Activated T-helper 1 cell treated with Interleukin-2 at 50 U/mL for 16 hours (primary cell): ENCODE data around the gene ELAPOR1.
A peak's percentile ranks its signal among the peaks of the same experiment; 100 is the strongest.

ENCODE experiments used
- DNase-seq: peaks from one replicate; pipeline ENCODE4 v3.0.0-alpha.2; 2020; ENCODE audit warnings: low read depth

Gene ELAPOR1, protein sequence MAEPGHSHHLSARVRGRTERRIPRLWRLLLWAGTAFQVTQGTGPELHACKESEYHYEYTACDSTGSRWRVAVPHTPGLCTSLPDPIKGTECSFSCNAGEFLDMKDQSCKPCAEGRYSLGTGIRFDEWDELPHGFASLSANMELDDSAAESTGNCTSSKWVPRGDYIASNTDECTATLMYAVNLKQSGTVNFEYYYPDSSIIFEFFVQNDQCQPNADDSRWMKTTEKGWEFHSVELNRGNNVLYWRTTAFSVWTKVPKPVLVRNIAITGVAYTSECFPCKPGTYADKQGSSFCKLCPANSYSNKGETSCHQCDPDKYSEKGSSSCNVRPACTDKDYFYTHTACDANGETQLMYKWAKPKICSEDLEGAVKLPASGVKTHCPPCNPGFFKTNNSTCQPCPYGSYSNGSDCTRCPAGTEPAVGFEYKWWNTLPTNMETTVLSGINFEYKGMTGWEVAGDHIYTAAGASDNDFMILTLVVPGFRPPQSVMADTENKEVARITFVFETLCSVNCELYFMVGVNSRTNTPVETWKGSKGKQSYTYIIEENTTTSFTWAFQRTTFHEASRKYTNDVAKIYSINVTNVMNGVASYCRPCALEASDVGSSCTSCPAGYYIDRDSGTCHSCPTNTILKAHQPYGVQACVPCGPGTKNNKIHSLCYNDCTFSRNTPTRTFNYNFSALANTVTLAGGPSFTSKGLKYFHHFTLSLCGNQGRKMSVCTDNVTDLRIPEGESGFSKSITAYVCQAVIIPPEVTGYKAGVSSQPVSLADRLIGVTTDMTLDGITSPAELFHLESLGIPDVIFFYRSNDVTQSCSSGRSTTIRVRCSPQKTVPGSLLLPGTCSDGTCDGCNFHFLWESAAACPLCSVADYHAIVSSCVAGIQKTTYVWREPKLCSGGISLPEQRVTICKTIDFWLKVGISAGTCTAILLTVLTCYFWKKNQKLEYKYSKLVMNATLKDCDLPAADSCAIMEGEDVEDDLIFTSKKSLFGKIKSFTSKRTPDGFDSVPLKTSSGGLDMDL

GRCh38 chr1:109113590-109114341 is at the start of gene ELAPOR1:
TSS of gene ELAPOR1 (plus strand) at chr1:109114115. CDS start at chr1:109114184, 69 bp downstream.
- DNase-seq = peak; percentile 85

GRCh38 chr1:109065137-109065536 is 48.8 kb upstream of the ELAPOR1 start:
- no peak for DNase-seq

DNA sequence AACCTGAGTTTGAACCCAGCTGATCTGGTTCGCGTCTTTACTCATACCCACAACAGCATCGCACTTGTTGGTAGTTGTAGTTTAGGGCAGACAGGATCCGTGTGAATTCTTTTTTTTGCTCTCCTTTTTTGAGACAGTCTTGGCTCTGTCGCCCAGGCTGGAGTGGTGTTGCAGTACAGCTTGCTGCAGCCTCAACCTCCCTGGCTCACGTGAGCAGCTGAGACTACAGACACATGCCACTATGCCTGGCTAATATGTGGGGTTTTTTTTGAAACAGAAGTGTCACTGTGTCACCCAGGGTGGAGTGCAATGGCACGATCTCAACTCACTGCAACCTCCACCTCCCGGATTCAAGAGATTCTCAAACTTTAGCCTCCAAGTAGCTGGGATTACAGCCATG is 46.0 kb upstream of the ELAPOR1 start:
- no peak for DNase-seq

DNA sequence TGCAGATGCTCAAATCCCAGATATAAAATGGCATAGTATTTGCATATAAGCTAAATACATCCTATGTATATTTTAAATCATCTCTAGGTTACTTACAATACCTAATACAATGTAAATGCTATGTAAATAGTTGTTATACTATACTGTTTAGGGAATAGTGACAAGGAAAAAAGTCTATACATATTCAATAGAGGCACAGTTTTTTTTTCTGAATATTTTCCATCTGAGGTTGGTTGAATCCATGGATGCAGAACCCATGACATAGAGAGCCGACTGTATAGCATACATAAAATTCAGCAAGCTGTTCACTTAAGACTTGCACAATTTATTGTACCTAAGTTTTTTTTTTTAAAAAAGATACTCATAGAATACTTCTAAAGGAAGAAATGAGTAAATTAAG is 44.6 kb upstream of the ELAPOR1 start:
- no peak for DNase-seq

- DNase-seq = peak; percentile 80
Observed at GRCh38 chr1:109075531-109076490, 38.1 kb upstream of the ELAPOR1 start, which contains the start of gene TAF13. TSS of gene TAF13 (minus strand) at chr1:109076003. CDS start at chr1:109075947, 56 bp downstream.

GRCh38 chr1:109078317-109078716 is 35.6 kb upstream of the ELAPOR1 start:
- no peak for DNase-seq

DNA sequence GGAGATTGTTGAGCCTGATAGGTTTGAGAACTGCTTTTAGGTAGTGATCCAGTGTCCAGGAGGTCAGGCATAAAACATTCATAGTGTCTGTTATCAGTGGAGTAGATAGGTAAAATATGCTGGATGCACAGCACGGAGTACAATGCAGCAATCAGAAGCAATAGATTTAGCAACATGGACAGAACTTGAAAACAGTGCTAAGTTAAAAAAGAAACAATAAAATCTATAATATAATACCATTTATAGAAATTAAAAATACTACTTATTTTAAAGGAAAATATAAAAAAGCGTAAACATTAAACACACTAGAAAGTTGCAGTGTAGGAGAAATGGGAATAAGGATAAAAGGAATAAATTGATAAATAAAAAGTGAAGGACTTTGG is 34.7 kb upstream of the ELAPOR1 start:
- DNase-seq = no peak

DNA sequence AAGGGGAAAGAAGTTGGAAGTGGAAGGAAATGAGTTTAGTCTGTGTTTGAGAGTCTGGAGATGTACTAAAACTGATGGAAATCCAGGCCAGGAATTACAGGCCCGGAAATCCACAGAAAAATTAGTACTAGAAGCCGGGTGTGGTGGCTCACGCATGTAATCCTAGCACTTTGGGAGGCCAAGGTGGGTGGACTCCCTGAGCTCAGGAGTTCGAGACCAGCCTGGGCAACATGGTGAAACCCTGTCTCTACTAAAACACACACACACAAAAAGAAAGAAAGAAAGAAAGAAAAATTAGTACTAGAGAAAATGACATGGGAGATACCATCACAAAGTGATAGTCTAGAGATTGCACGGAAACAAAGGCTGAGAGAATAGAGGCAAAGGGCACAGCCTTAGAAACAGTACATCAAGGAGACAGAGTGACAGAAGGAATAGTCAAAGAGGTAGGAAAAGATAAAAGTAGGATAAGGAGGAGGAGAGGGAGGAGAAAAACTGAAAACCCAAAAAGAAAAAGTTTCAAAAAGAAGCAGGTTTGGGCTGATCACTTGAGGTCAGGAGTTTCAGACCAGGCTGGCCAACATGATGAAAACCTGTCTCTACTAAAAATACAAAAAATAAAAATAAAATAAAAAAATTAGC is 33.4 kb upstream of the ELAPOR1 start:
- no peak for DNase-seq

DNA sequence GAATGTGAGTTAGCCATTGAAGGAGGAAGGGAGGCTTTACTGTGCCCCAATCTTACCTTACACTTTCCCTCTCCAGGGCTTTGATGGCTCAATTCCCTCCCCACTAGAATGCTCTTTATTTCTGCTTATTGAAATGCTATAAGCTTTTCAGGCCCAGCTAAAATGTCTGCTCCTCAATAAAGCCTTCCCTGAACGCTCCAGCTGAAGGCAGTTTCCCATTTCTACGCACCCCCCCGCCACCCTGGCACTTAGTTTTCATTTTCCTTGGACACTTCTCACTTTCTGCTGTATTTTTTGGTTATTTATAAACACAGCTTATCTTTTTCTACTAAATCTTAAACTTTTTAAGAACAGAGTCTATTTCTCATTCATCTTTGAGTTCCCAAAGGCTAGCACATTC is 30.4 kb upstream of the ELAPOR1 start:
- DNase-seq = no peak

- no peak for DNase-seq
Observed at GRCh38 chr1:109083923-109084322, 30.0 kb upstream of the ELAPOR1 start.

- DNase-seq = no peak
Observed at GRCh38 chr1:109084563-109085517, 29.1 kb upstream of the ELAPOR1 start.

- DNase-seq = peak; percentile 37
Observed at GRCh38 chr1:109089242-109090015, 24.5 kb upstream of the ELAPOR1 start.

GRCh38 chr1:109090196-109091077 is 23.5 kb upstream of the ELAPOR1 start, which contains the start of gene TMEM167B:
TSS of gene TMEM167B (plus strand) at chr1:109090764. CDS start at chr1:109090873, 109 bp downstream.
- DNase-seq = peak; percentile 78

- no peak for DNase-seq
Observed at GRCh38 chr1:109091078-109091838, 22.7 kb upstream of the ELAPOR1 start.

GRCh38 chr1:109091839-109092193 is 22.1 kb upstream of the ELAPOR1 start:
- DNase-seq = no peak

DNA sequence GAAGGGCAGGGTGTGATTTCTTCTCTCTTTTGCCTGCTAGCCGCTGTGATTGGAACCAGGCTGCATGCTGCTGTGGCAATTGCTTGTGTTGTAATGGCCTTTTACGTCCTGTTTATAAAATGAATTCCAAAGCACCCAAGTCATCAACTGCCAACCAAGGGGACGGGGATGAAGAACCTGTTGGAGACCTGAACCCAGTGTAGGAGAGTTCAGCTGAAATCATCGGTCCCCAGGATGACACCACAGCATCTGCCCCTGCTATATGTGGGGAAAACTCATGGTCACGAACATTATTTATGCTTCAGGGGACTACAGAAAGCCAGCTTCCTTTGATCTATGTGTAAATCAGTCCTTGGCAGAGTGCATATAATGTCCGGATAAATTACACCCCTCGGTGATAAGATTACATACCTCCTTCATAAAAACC is 19.5 kb upstream of the ELAPOR1 start:
- DNase-seq = no peak
